Cardiac muscle cell (in vitro differentiated cells and primary cell): ENCODE data around the gene KCTD19. TPM values are rescaled to one million over a fixed set of nuclear protein-coding genes. Genes with fewer than 3 reads are reported as not detected.

ENCODE experiments used
- DNase-seq, 2 donors: peaks; one replicate each; pipeline versions ENCODE4 v3.0.0 to v3.0.0-alpha.2; 2010 to 2017; ENCODE audit warnings: low read depth in 1 of 2, low spot score in 1 of 2
- H3K27ac ChIP-seq: fragments of 200-600 bp; sonication (generic); 2 replicates; pipeline ENCODE4 v1.5.1; 2016
- H3K27me3 ChIP-seq: fragments of 200-600 bp; sonication (generic); 2 replicates; pipeline ENCODE4 v1.6.0; 2016; ENCODE audit warnings: control low read depth
- H3K36me3 ChIP-seq: fragments of 200-600 bp; sonication (generic); 2 replicates; pipeline ENCODE4 v1.5.1; 2016; ENCODE audit warnings: control low read depth
- H3K4me1 ChIP-seq: fragments of 200-600 bp; sonication (generic); 2 replicates; pipeline ENCODE4 v1.8.1; 2017; ENCODE audit warnings: low read depth, mild to moderate bottlenecking, mixed run types
- H3K4me3 ChIP-seq: fragments of 200-600 bp; sonication (generic); 2 replicates; pipeline ENCODE4 v1.5.1; 2016; ENCODE audit warnings: mild to moderate bottlenecking
- H3K9me3 ChIP-seq: fragments of 200-600 bp; sonication (generic); 2 replicates; pipeline ENCODE4 v1.5.1; 2017; ENCODE audit warnings: low read depth, mild to moderate bottlenecking, control low read depth
- polyA plus RNA-seq: library from polyadenylated mRNA; unstranded; fragments of >200 nt; fragmentation: Nextera tagmentation; extraction: Ambion mirVana; gene quantifications from 2 replicates; pipeline ENCODE4 v1.2.1, GENCODE V29; 2016
- total RNA-seq: library from RNA; depleted of rRNA; stranded (reverse); fragments of >200 nt; gene quantifications from 2 replicates; pipeline ENCODE4 v1.2.3, GENCODE V29; 2016
- TF ChIP-seq, protein P1 (sequence below): IDR thresholded peaks from 2 replicates; pipeline ENCODE4 v1.5.1; 2012; ENCODE audit warnings: low read depth, mild to moderate bottlenecking, low read length

The KCTD19 gene
- total and polyA plus RNA-seq, 2 experiments from 2014 or later, result 1.9 TPM; not detected in 1

GRCh38 chr16:67245674-67246080, 80.9 kb downstream of the KCTD19 start:
- H3K4me3 ChIP-seq, result peak overlapping the region; percentile 58
- H3K9me3 ChIP-seq, result no peaks in the 10 kb centered on the region
- TF ChIP-seq, protein P1, sequence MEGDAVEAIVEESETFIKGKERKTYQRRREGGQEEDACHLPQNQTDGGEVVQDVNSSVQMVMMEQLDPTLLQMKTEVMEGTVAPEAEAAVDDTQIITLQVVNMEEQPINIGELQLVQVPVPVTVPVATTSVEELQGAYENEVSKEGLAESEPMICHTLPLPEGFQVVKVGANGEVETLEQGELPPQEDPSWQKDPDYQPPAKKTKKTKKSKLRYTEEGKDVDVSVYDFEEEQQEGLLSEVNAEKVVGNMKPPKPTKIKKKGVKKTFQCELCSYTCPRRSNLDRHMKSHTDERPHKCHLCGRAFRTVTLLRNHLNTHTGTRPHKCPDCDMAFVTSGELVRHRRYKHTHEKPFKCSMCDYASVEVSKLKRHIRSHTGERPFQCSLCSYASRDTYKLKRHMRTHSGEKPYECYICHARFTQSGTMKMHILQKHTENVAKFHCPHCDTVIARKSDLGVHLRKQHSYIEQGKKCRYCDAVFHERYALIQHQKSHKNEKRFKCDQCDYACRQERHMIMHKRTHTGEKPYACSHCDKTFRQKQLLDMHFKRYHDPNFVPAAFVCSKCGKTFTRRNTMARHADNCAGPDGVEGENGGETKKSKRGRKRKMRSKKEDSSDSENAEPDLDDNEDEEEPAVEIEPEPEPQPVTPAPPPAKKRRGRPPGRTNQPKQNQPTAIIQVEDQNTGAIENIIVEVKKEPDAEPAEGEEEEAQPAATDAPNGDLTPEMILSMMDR, result no peak
- peaks cover 5% of the 10 kb centered on the region for H3K4me1 ChIP-seq
- H3K27ac ChIP-seq, result peak overlapping the region; percentile 97
- no peak for DNase-seq
- H3K27me3 ChIP-seq, result peaks cover 14% of the 10 kb centered on the region
- no peaks in the 10 kb centered on the region for H3K36me3 ChIP-seq

GRCh38 chr16:67245186-67245585, 81.4 kb downstream of the KCTD19 start:
- H3K27ac ChIP-seq, result peak overlapping the region; percentile 97
- no peaks in the 10 kb centered on the region for H3K36me3 ChIP-seq
- peak overlapping the region; percentile 58 for H3K4me3 ChIP-seq
- TF ChIP-seq, protein P1, result no peak
- peaks cover 5% of the 10 kb centered on the region for H3K4me1 ChIP-seq
- peaks cover 10% of the 10 kb centered on the region for H3K27me3 ChIP-seq
- DNase-seq, result no peak
- H3K9me3 ChIP-seq, result no peaks in the 10 kb centered on the region

- Histone ChIP-seq H3K9me3 (no peaks in the 10 kb centered on the region), H3K36me3 (no peaks in the 10 kb centered on the region), H3K27me3 (peaks cover 7% of the 10 kb centered on the region), H3K27ac (no peak overlapping the region), H3K4me1 (peaks cover 5% of the 10 kb centered on the region), H3K4me3 (no peak overlapping the region)
- TF ChIP-seq, protein P1, result no peak
- DNase-seq, result peak in 1 of 2 donors; percentile 89
Measured at GRCh38 chr16:67244387-67245185, 82.0 kb downstream of the KCTD19 start.

- TF ChIP-seq, protein P1, result no peak
- Histone ChIP-seq H3K36me3 (peaks cover 2% of the 10 kb centered on the region), H3K4me1 (peaks cover 5% of the 10 kb centered on the region), H3K27me3 (no peaks in the 10 kb centered on the region), H3K9me3 (no peaks in the 10 kb centered on the region), H3K4me3 (no peak overlapping the region), H3K27ac (no peak overlapping the region)
- no peak for DNase-seq
Measured at GRCh38 chr16:67243481-67243880, 83.1 kb downstream of the KCTD19 start.

DNA sequence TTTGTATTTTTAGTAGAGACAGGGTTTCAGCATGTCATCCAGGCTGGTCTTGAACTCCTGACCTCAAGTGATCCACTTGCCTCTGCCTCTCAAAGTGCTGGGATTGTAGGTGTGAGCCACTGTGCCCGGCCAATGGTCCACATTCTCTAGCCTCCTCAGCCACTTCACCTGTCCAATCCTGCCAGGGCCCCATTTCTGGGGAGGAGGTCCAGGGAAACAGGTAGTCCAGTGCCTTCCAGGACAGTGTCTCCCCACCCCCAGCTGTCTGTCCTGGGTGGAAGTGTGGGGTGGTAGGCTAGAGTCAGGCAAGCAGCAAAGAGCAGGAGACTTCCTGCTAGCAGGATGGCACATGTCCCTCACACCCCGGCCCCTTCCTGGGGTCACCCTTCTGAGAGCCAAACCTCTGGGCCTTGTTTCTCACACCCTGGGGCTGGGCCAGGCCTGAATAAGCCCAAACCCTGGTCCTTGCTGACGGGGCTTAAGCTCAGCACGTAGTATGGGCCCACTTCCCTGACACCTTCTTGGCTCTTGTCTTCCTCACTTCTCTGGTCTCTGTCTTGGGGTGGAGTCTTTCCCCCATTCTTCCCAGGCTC, 84.3 kb downstream of the KCTD19 start:
- H3K27me3 ChIP-seq, result no peaks in the 10 kb centered on the region
- TF ChIP-seq, protein P1, result no peak
- H3K27ac ChIP-seq, result no peak overlapping the region
- no peaks in the 10 kb centered on the region for H3K9me3 ChIP-seq
- H3K4me1 ChIP-seq, result no peaks in the 10 kb centered on the region
- DNase-seq, result no peak
- no peak overlapping the region for H3K4me3 ChIP-seq
- H3K36me3 ChIP-seq, result peaks cover 5% of the 10 kb centered on the region
